HG03558 (cell line): ENCODE data around the gene ACR.

Experiments
- ATAC-seq: cut with Tn5 transposase; IDR thresholded peaks from one replicate; pipeline ENCODE4 v1.9.1; 2021; ENCODE audit warnings: moderate number of reproducible peaks; ENCODE audit not compliant: unreplicated experiment; ENCODE audit errors: extremely low read depth

ACR gene

DNA sequence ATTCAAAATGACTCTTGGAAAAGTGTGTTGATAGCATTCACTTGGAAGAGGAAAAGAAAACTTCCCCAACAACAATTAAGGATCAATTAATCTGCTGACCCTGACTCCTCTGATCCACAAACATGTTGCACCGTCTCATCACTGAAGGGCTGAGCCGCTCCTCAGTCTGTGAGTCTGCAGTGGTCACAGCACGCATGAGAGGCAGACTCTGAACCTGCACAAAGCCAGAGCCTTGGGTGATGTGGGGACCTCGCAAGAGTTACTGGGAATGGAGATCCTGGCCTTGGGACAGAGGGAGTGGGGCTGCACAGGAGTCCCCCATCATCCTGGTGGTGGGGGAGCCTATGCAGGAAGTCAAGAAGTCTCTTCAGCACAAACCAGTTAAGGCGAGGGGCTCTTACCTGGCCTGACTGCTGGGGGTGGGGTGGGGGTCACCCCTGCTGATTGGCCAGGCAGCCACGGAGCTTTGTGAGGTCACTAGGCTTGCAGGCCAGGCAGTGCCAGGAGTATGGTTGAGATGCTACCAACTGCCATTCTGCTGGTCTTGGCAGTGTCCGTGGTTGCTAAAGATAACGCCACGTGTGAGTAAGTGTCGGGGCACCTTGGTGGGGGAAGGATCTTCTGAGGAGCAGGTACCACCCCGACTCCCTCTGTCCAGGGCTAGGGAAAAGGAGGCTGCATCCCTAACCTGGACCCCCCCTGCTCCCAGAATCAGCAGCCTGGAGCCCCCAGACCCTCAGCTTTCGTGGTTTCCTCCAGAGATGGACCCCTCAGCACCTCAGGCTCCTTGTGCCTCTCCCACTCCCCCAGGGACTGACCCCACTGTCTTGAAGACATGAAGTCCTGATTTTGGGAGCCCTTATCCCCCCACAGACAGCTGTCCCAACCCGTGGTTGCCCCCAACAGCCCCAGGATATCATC lies at the start of gene ACR:
TSS of gene ACR (plus strand) at position 477 of the 921 bp plus-strand sequence. CDS start at position 509, 32 bp downstream.
- no peak for ATAC-seq

DNA sequence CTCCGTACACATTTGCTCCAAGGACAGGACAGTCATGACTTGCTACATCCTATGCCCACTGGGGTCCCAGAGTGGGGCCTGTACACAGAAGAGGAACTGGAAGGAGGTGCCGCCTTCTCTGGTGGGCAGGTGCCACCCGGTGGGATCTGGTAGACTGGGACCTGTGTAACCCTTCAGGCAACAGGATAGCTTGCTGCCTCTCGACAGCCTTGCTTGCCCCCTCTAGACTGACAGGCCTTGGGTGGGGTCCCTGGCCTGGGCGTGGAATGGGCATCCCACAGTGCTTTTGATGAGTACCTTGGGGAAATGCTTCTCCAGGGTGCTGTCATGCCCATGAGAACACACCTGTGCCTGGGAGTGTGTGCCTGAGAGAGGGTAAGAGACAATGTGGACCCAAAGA lies 49.6 kb upstream of the ACR start:
- ATAC-seq, result no peak

DNA sequence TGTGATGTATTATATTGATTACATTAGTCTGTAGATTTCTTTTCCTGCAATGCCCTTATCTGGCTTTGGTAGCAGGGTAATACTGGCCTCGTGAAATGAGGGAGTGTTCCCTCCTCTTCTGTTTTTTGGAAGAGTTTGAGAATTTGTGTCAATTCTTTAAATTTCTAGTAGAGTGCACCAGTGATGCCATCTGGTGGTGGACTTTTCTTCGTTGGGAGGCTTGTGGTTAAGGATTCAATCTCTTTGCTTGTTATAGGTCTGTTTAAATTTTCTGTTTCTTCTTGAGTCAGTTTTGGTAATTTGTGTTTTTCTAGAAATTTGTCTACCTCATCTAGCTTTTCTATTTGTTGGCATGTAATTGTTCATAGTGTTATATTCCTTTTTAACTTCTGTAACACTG lies 46.5 kb upstream of the ACR start:
- ATAC-seq, result no peak

DNA sequence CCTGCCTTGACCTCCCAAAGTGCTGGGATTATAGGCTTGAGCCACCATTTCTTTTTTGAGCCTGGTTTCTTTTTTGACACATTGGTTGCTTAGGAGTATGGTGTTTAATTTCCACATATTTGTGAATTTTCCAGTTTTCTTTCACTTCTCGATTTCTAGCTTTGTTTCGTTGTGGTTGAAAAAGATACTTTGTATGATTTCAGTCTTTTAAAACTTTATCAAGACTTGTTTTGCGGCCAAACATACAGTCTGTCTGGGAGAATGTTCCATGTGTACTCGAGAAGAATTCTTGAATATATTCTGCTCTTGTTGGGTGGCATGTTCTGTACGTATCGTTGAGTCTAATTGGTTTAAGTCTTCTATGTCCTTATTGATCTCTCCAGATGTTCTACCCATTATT lies 44.5 kb upstream of the ACR start:
- no peak for ATAC-seq

DNA sequence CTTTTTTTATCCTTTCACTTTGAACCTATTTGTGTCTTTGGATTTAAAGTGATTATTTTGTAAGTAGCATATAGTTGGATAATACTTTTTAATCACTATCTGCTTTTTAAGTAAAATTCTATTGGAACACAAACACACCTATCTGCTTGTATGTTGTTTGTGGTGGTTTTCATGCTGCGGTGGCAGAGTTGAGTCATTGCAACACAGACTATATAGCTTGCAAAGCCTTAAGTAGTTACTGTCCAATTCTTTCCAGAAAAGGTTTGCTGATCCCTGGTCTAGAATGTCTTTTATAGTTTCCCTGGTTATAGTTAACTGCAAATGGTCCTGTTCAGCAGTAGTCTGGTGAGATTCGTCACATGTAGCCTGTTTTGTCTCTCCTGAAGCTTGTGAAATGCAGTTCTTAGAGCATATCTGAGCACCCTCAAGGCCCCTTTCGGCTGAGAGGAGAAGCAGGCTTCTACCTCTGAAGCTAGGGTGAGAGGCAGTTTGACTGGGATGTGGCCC lies 43.9 kb upstream of the ACR start:
- no peak for ATAC-seq

DNA sequence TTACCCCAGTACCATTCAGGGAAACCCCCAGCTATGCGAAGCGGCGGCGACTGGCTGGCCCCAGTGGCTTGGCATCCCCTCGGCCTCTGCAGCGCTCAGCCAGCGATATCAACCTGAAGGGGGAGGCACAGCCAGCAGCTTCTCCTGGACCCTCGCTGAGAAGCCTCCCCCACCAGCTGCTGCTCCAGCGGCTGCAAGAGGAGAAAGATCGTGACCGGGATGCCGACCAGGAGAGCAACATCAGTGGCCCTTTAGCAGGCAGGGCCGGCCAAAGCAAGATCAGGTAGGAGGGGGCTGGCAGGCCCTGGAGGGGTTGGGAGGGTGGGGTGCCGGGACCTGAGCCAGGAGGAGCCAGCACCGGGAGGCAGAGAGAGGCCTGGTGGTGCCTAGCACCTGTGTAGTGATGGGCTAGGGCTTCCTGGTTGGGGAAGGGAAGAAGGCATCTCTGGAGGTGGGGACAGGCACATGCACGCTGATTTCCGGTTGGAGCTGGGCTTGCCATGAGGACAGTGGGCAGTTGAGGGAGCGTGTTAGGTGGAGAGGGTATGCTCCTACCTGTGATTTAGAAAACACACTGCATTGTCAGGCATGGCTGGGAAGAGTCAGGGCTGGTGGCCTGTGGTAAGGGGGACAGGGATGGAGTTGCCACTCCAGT lies 43.1 kb upstream of the ACR start:
- ATAC-seq, result no peak

DNA sequence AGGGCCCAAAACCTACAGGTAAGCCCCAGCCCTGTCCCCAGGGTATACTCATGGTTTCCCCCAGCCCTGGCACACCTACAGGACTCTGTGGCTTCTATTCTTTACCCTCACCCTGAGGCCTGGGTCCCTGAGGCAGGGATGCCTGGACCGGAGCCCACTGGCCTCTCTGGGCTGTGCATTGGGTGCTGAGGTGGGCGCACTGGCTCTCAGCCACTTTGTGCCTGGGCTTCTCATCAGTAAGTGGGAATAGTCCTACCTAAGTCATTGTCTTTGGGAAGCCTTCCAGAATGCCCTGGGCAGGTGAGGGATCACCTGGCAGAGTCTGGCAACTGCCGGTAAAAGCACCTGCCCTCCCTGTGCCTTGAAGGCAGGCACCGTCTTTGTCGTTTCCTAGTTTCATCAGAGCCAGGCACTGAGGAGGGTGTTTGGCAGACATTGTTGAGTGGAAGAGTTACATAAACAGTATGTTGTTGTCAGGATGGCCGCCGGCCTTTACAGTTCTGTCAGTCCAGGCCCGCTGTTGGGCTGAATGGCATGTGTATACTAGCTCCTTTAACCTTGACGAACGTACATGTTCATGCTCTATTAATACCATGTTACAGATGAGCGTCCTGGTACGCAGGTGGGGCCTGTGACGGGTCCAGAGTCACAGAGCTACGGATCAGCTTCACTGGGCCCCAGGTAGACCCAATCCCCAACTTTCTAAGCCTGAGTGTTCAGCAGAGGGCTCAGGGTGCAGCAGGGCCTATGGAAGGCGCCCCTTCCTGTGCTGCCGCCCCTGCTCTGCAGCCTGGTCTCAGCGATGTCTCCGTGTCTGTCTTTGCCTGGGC lies 42.4 kb upstream of the ACR start:
- ATAC-seq, result no peak

DNA sequence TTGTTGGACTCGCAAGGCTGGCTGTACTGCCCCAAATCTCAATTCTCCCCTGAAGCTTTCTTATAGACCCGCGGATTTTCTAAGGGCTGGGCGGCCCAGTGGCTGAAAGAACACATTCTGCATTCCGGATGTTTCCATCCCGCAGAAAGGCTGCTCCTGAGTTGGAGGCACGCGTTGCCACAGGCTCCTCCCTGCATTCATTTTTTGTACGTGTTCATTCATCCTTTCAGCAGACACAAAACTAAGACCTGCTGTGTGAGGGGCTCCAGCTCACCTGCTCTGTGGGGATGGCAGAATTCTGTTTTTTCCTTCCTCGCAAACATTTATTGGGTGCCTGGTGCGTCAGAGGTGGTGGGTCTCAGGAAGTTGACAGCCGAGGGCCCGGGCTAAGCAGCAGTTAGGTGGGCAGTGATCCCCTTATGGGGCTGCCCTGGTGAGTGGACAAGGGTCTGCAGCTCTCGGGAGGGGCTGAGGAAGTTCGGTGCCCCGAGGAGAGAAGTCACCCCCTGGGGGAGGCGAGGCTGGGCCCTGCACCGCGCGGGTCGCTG lies 41.7 kb upstream of the ACR start:
- ATAC-seq, result no peak

DNA sequence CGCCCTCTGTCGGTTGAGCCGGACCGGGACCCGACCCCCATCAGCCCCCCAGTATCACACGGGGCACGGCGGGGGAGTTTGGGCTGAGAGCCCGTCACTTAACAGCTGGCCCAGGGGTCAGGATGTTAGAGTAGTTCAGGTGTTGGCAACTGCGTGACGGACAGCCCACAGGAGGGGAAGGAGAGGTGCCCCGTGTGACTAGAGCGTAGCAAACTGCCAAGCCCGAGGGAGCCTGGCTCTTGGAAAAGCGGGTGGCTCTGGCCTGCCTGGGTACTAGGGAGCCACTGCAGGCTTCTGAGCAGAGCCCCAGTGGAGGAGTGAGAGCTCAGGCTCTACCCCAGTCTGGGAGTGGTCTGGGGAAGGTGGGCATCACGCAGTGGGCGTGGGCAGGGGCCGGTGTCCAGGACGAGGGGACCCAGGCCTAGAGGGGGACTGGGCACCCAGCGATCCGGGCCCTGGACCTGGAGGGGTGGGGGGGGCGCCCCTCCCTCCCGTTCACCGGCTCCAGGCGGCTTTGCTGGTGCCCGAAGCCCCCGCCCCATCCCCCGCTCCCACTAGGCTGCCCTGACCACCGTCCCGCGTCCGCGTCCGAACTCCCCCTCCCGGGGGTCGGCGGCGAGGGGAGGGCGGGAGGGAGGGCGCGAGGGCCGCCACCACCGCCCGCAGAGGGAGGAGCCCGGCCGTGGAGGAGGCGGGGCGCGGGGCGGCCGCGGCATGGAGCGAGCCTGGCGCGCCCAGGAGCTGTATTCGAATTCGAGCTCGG lies 41.0 kb upstream of the ACR start:
- no peak for ATAC-seq

DNA sequence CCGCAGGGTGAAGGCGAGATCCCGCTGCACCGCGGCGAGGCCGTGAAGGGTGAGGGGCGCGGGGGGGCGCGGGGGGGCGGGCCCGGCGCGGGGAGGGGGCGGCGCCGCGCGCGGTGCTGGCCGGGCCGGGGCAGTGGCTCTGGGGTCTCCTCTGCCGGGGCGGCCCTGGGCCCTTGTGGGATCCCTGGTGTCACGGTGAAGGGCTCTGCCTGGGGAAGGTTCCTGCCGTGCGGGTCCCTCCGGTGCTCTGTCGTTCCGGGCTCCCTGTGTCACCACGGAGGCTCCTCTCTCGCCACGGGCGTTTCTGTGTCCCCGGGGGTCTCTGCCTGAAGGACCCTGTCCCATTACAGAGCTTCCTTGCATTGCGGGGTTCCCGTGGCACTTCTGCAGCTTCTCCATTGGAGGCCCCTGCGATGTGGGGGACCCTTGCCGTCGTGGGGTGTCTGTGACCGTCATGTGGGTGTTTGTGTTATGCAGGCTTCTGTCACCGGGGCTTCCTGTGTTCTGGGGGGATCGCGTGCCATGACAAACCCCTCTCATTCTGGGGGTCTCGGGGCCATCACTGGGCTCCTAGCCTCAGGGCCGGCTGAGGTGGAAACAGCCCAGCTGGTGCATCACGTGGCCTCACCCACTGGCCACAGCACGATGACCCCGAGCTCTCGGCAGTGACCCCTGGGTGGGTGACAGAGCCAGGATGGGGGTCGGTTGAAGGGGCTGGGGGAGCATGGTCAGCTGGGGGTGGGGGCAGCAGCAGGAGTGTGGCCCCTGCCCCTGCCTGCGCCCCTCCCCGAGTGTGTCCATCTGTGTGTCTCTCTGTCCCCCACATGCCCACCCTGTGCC lies 40.1 kb upstream of the ACR start:
- ATAC-seq, result no peak

DNA sequence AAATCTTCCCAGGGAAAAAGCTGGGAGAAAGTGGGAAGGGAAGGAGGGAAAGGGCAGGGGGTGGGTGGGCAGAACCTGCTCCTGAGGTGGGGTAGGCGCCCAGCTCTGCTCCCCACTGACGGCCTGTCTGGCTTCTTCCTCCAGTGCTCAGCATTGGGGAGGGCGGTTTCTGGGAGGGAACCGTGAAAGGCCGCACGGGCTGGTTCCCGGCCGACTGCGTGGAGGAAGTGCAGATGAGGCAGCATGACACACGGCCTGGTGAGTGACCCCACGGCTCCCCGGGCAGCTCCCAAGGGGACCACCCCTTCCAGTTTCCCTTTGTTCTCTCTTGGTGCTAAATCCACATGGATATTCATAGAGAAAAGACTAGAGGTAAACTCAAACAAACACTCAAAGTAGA lies 39.5 kb upstream of the ACR start:
- no peak for ATAC-seq

DNA sequence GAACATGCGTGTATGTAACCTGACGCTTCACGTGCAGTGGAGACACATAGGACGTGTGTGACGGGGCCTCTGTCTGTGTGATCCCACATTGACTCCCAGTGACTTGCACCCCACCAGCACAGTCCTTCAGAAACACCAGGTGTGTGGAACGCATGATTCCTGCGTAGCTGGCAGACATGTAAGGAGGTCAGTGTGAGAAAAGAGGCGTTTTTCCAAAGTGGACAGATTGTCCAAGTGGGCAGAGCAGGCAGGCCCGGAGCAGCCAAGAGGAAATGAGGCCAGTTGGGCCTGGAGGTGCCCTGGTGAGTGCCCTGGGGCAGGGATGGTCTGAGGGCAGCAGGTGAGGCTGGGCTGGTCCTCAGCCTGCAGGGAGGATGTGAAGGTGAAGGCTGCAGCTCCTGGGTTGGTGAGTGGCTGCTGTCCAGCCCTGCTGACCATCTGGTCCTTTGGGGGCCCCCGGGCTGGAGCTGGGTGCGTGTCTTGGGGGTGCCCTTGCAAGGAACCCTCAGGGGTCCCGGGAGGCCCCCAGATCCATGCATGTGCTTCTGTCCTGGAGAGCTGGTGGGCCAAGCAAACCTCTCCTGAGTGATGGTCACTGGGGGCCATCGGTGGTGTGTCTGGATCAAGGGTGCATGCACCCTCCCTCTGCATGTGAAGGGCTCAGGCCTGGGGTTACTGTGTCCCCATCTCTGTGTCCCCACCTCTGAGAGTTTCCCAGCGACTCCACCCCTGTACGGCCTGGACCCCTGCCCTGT lies 38.8 kb upstream of the ACR start:
- no peak for ATAC-seq

DNA sequence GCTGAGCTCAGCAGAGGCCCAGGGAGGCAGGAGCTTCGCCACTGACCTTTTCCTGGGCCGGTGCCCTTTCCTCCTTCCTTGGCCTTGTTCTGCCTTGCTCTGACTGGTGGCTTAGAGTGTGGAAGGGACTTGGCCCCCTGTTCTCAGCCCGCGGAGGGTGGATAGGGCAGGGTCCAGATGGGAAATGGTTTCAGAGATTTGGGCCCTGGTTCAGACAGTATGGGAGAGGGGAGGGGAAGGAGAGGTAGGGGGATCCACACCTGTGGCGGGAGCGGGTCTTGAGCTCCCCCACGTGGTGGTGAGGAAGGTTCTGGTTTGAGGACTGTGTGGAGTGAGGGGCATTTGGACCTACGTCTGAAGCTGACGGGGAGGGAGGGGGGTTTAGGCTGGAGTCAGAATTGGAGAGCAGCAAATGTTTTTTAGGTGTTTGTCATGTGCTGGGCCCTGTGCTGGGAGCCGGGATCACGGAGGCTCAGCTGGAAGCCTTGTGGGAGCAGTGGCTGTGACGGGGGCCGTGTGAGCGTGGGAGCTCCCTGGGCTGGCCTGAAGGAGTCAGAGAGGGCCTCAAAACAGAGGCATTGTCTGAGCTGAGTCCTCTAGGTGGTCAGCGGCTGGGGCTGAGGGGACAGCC lies 38.1 kb upstream of the ACR start:
- ATAC-seq, result no peak

DNA sequence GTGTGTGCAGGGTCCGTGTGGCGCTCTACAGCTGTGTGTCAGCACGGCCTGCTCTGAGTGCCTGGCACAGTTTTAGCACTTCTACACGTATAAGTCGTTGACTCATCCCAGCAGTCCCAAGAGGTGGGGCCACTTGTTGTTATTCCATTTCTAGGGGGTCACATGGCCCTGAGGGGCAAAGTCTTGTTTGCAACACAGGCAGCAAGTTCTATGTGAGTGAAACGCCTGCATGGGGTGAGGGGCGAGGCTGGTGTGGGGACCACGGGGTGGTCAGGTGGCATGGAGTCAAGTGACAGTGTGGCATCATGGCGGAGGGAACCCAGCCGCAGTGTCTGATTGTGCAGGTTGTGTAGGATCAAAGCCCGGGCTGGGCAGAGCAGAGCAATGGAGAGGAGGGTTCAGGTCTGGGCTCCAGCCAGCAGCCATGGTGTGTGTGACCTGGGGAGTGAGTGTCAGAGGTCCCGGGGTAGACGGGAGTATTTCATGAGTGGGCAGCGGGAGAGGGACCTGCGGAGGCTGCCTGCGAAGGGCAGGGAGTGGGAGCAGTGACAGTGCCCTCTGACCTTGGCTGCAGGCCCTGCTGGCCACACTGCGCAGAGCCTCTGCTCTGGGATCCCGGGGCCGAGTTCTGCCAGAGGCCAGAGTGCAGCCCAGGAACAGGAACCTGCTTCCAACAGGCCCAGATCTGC lies 37.5 kb upstream of the ACR start:
- no peak for ATAC-seq

DNA sequence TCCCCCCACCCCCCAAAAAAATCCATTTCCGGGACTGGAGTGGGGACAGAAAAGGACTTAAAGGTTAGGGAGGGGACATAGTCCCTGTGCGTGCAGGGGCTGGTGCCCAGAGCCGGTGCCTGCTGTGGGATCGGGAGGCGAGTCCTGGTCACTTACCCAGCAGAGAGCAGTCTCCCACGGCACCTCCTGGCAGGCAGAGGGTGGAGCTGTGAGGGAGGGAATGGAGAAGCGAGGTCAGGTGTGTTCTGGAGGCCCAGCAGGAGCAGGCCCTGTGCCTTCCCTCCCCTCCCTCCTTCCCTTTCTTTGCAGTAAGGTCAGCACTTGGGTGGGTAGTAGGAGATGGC lies 37.0 kb upstream of the ACR start:
- no peak for ATAC-seq

DNA sequence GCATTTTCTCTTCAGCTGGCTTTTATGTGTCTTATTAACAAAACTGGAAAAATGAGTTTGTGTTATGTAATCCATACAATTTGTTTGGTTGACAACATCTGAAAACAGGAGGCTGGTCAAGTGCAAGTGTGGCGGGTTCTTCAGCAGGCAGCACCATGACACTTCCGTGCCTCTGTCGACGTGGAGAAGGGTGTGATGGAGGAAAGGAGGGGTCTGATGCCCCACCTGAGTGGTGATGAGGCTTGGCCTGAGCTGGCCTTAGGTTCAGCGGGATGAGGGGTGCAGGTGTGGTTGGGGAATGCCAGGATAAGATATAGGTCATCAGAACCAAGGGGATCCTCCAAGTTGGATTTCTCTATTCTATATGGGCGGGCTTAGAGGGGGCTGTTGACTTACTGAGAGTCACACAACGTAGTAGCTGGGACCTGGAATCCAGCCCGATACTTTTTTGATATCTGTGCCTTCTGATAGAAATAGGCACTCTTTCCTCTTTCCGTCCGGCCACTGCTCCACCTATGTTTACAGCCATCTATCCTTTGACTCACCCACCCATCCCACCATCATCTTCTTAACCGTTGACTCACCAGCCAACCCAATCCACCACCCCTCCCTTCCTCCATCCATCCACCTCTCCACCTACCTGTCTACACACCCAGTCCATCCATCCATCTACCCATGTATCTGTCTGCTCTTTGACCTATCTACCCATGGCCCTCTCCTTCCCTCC lies 36.4 kb upstream of the ACR start:
- no peak for ATAC-seq

DNA sequence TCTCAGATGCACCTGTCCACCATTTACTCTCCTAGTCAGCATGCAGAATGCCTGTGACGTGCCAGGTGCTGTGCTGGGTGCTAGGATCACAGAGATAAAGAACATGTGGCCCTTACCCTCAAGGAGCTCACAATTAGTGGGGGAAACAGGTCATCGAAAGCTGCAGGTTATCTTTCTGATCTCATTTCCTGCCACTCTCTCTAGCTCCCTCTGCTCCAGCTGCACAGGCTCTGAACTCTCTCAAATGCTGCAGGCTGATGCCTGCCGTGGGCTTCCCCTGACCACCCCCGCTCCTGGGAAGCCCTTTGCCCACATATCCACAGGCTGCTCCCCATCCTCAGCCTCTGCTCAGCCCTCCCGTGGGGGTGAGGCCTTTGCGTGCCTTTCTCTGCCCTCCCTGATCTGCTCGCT lies 35.7 kb upstream of the ACR start:
- no peak for ATAC-seq
